HL-60 (cell line): ENCODE data around the gene FSTL5.

Source experiments
- CTCF ChIP-seq: IDR thresholded peaks from one replicate; pipeline ENCODE4 v1.5.1; 2011; ENCODE audit warnings: low read length, control low read depth, inconsistent platforms; ENCODE audit not compliant: insufficient read depth
- GABPA ChIP-seq: IDR thresholded peaks from 2 replicates; pipeline ENCODE4 v1.6.1; 2012; ENCODE audit warnings: low read depth
- POLR2AphosphoS5 ChIP-seq: IDR thresholded peaks from 2 replicates; pipeline ENCODE4 v1.6.1; 2012; ENCODE audit warnings: low read depth

GRCh38 chr4:161555689-161556660, 607.8 kb downstream of the FSTL5 start:
- TF ChIP-seq CTCF, result no peak
- TF ChIP-seq GABPA, result no peak
- TF ChIP-seq POLR2AphosphoS5, result no peak
